K562 (cell line): ENCODE measurements around the gene GALNT7. TPM values are rescaled to one million over a fixed set of nuclear protein-coding genes. Genes with fewer than 3 reads are reported as not detected.

ENCODE experiments used
- CCNT2 ChIP-seq: IDR thresholded peaks from 2 replicates; pipeline ENCODE4 v1.6.1; 2011; ENCODE audit warnings: borderline replicate concordance, low read depth, mild to moderate bottlenecking, moderate library complexity, mixed read lengths, low read length; ENCODE audit not compliant: insufficient read length; ENCODE audit errors: extremely low read depth
- ELF2 ChIP-seq: fragments of 250-450 bp; sonication (Bioruptor Pico); IDR thresholded peaks from 2 replicates; pipeline ENCODE4 v1.5.0; 2021; ENCODE audit warnings: mild to moderate bottlenecking
- FOXA1 ChIP-seq: fragments of 450-650 bp; IDR thresholded peaks from 2 replicates; pipeline ENCODE4 v1.6.1; 2016; ENCODE audit warnings: mild to moderate bottlenecking, borderline replicate concordance
- FOXJ2 ChIP-seq: fragments of 200-800 bp; sonication (Bioruptor generic); IDR thresholded peaks from 2 replicates; pipeline ENCODE4 v1.6.1; 2016; ENCODE audit warnings: missing genetic modification characterization, missing compliant biosample characterization
- GATA2 ChIP-seq: sonication (generic); formaldehyde crosslinking; IDR thresholded peaks from 2 replicates; pipeline ENCODE4 v1.4.0; 2020; ENCODE audit warnings: mild to moderate bottlenecking, missing genetic modification reagents
- GTF2F1 ChIP-seq: IDR thresholded peaks from 2 replicates; pipeline ENCODE4 v1.6.1; 2011; ENCODE audit warnings: low read depth, low read length, improper control_type of control experiment
- HDAC1 ChIP-seq, 2 experiments: fragments of 450-650 bp; IDR thresholded peaks; 2 replicates each; pipeline ENCODE4 v1.6.1; 2016 to 2017; ENCODE audit warnings: inconsistent platforms in 1 of 2, mild to moderate bottlenecking in 1 of 2, moderate library complexity in 1 of 2
- KDM5B ChIP-seq: fragments of 200-600 bp; sonication (generic); IDR thresholded peaks from 2 replicates; pipeline ENCODE4 v1.6.1; 2012; ENCODE audit warnings: low read depth, mild to moderate bottlenecking, moderate library complexity, low read length, control low read depth, inconsistent platforms; ENCODE audit not compliant: insufficient replicate concordance
- KLF6 ChIP-seq: fragments of 250-450 bp; sonication (Bioruptor Pico); IDR thresholded peaks from 2 replicates; pipeline ENCODE4 v1.4.0; 2020; ENCODE audit warnings: mild to moderate bottlenecking, moderate library complexity, borderline replicate concordance
- MTF1 ChIP-seq: fragments of 250-450 bp; sonication (Bioruptor Pico); IDR thresholded peaks from 2 replicates; pipeline ENCODE4 v1.9.0; 2021; ENCODE audit warnings: moderate library complexity, mild to moderate bottlenecking, inconsistent platforms, borderline replicate concordance
- NELFE ChIP-seq: IDR thresholded peaks from 2 replicates; pipeline ENCODE4 v1.6.1; 2011; ENCODE audit warnings: mild to moderate bottlenecking; ENCODE audit not compliant: insufficient read depth, insufficient read length
- NFXL1 ChIP-seq: fragments of 450-650 bp; formaldehyde crosslinking; IDR thresholded peaks from 2 replicates; pipeline ENCODE4 v1.4.0; 2021; ENCODE audit warnings: mild to moderate bottlenecking
- NKRF ChIP-seq: fragments of 450-650 bp; IDR thresholded peaks from 2 replicates; pipeline ENCODE4 v1.6.1; 2016; ENCODE audit warnings: borderline replicate concordance
- NRF1 ChIP-seq, 2 experiments: fragments of 450-650 bp; IDR thresholded peaks in 1 of 2; conservative IDR thresholded peaks in 1 of 2; 2 replicates each; pipeline ENCODE4 v1.6.1; 2014; ENCODE audit warnings: mild to moderate bottlenecking in 2 of 2
- POLR2G ChIP-seq: fragments of 200-400 bp; formaldehyde crosslinking; IDR thresholded peaks from 2 replicates; pipeline ENCODE4 v1.6.1; 2017; ENCODE audit warnings: low read depth, mild to moderate bottlenecking, antibody characterized with exemption, low read length, moderate library complexity
- SMARCA4 ChIP-seq: fragments of 450-650 bp; IDR thresholded peaks from 2 replicates; pipeline ENCODE4 v1.6.1; 2016
- SMARCE1 ChIP-seq: fragments of 450-650 bp; IDR thresholded peaks from 2 replicates; pipeline ENCODE4 v1.7.1; 2016; ENCODE audit warnings: mild to moderate bottlenecking
- SRF ChIP-seq, 2 experiments: fragments of 250-450, 450-650 bp in 1 of 2; sonication (Bioruptor Pico) in 1 of 2; sonication (generic) in 1 of 2; formaldehyde crosslinking; IDR thresholded peaks; 2 replicates each; pipeline versions ENCODE4 v1.5.0 to v1.5.1; 2020 to 2022; ENCODE audit warnings: mild to moderate bottlenecking in 1 of 2, missing genetic modification reagents in 1 of 2
- ZBTB5 ChIP-seq: fragments of 450-650 bp; IDR thresholded peaks from 2 replicates; pipeline ENCODE4 v1.6.1; 2017; ENCODE audit warnings: antibody characterized with exemption
- ZNF444 ChIP-seq: fragments of 250-450 bp; sonication (Bioruptor Pico); IDR thresholded peaks from 2 replicates; pipeline ENCODE4 v1.4.0; 2020; ENCODE audit warnings: mild to moderate bottlenecking, moderate library complexity
- ZNF57 ChIP-seq: fragments of 450-650 bp; formaldehyde crosslinking; IDR thresholded peaks from 2 replicates; pipeline ENCODE4 v1.4.0; 2020; ENCODE audit warnings: mild to moderate bottlenecking, moderate library complexity
- ZNF707 ChIP-seq: fragments of 250-450 bp; sonication (Bioruptor Pico); conservative IDR thresholded peaks from 2 replicates; pipeline ENCODE4 v1.8.0; 2022; ENCODE audit warnings: inconsistent platforms, mild to moderate bottlenecking, moderate library complexity
- polyA plus RNA-seq, 8 experiments: library from polyadenylated mRNA; depleted of rRNA in 4 of 8; stranded (reverse) in 5 of 8; unstranded in 3 of 8; fragments of >200 nt; fragmentation: Nextera tagmentation in 2 of 8; fragmentation: Illumina TruSeq in 1 of 8; extraction: Ambion mirVana in 2 of 8; extraction: Trizol in 1 of 8; gene quantifications; 2 replicates each; pipeline versions ENCODE4 v1.2.1 to v1.2.3, GENCODE V29; 2011 to 2014; ENCODE audit warnings: inconsistent platforms in 1 of 8, missing spikeins in 1 of 8
- total RNA-seq, 7 experiments: library from RNA; depleted of rRNA in 6 of 7; stranded (reverse); fragments of >200 nt in 6 of 7; fragmentation: Illumina TruSeq in 2 of 7; extraction: Trizol in 2 of 7; gene quantifications; 2 replicates each; pipeline versions ENCODE4 v1.2.1 to v1.2.3, GENCODE V29; 2011 to 2021; ENCODE audit warnings: low replicate concordance in 1 of 7
- TF ChIP-seq, protein P1 (sequence below): fragments of 250-450 bp; sonication (Bioruptor Pico); IDR thresholded peaks from 2 replicates; pipeline ENCODE4 v1.8.0; 2022; ENCODE audit warnings: moderate library complexity, mild to moderate bottlenecking, inconsistent platforms
- TF ChIP-seq, protein P2 (sequence below): fragments of 250-450 bp; sonication (Bioruptor Pico); IDR thresholded peaks from 2 replicates; pipeline ENCODE4 v1.8.0; 2021; ENCODE audit warnings: moderate library complexity, mild to moderate bottlenecking, inconsistent platforms

Gene GALNT7
- total and polyA plus RNA-seq, 9 of the 15 experiments (the other 6 are each of a cell fraction or from before 2014, with no cell fraction given) = 16.7 to 38.7 (median 31.1) TPM

- TF ChIP-seq MTF1 (CRISPR knock-in tag) (no peak), SMARCE1 (no peak), FOXA1 (no peak), NKRF (0 out of 2 replicates have a peak, but pooled peaks have one; percentile 12), ZNF57 (CRISPR knock-in tag) (no peak), SRF (CRISPR knock-in tag; IDR thresholded peaks at IDR 0.05) (no peak), NRF1 (conservative IDR thresholded peaks at IDR 0.05 in 1 of 2, IDR thresholded peaks at IDR 0.05 in 1 of 2) (peak in 1 of 2 experiments; percentile 21; a peak in 1 of 4 replicates), HDAC1 (IDR thresholded peaks at IDR 0.05) (no peak), ZBTB5 (no peak), NELFE (no peak), POLR2G (peak; percentile 75), SMARCA4 (no peak), ZNF707 (CRISPR knock-in tag) (no peak), CCNT2 (peak; percentile 65), KDM5B (peak; percentile 50), NFXL1 (CRISPR knock-in tag) (no peak), GTF2F1 (no peak), ZNF444 (CRISPR knock-in tag) (no peak), ELF2 (CRISPR knock-in tag) (no peak), KLF6 (CRISPR knock-in tag) (no peak), GATA2 (CRISPR knock-in tag) (no peak), FOXJ2 (tag) (no peak)
- TF ChIP-seq, protein P1, sequence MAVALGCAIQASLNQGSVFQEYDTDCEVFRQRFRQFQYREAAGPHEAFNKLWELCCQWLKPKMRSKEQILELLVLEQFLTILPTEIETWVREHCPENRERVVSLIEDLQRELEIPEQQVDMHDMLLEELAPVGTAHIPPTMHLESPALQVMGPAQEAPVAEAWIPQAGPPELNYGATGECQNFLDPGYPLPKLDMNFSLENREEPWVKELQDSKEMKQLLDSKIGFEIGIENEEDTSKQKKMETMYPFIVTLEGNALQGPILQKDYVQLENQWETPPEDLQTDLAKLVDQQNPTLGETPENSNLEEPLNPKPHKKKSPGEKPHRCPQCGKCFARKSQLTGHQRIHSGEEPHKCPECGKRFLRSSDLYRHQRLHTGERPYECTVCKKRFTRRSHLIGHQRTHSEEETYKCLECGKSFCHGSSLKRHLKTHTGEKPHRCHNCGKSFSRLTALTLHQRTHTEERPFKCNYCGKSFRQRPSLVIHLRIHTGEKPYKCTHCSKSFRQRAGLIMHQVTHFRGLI (CRISPR knock-in tag) = no peak
- TF ChIP-seq, protein P2, sequence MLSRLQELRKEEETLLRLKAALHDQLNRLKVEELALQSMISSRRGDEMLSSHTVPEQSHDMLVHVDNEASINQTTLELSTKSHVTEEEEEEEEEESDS (CRISPR knock-in tag) = no peak
Observed at GRCh38 chr4:173169428-173170181, 994 bp downstream of the GALNT7 start (continued).
